Measurements from ENCODE around the gene PIP4K2A.

The PIP4K2A gene

GRCh38 chr10:22646388-22646853 lies 68.0 kb downstream of the PIP4K2A start:
- H3K9me3 ChIP-seq (replicated peaks; ENCODE audit: low read length), result no peaks in the 10 kb centered on the region
- no peak overlapping the region for H3K9ac ChIP-seq (ENCODE audit: low read depth, low read length)
- H3K4me3 ChIP-seq (ENCODE audit: low read length), result no peak overlapping the region
- no peak overlapping the region for H3K4me2 ChIP-seq (ENCODE audit: low read length)
- no peaks in the 10 kb centered on the region for H3K27me3 ChIP-seq (ENCODE audit: control insufficient read depth, insufficient read depth, low read length)
- no peaks in the 10 kb centered on the region for H3K36me3 ChIP-seq (ENCODE audit: insufficient read depth, low read length)
- peaks cover 18% of the 10 kb centered on the region for H3K4me1 ChIP-seq (ENCODE audit: control insufficient read depth, insufficient read depth, low read length)

- no peaks in the 10 kb centered on the region for H3K9me3 ChIP-seq (replicated peaks; ENCODE audit: low read length)
- no peak overlapping the region for H3K4me3 ChIP-seq (ENCODE audit: low read length)
- H3K4me1 ChIP-seq (ENCODE audit: control insufficient read depth, insufficient read depth, low read length), result peaks cover 16% of the 10 kb centered on the region
- no peaks in the 10 kb centered on the region for H3K36me3 ChIP-seq (ENCODE audit: insufficient read depth, low read length)
- no peaks in the 10 kb centered on the region for H3K27me3 ChIP-seq (ENCODE audit: control insufficient read depth, insufficient read depth, low read length)
- H3K4me2 ChIP-seq (ENCODE audit: low read length), result no peak overlapping the region
- no peak overlapping the region for H3K9ac ChIP-seq (ENCODE audit: low read depth, low read length)
Observed at GRCh38 chr10:22644222-22644621, 70.2 kb downstream of the PIP4K2A start.

GRCh38 chr10:22643775-22644174 lies 70.6 kb downstream of the PIP4K2A start:
- no peaks in the 10 kb centered on the region for H3K27me3 ChIP-seq (ENCODE audit: control insufficient read depth, insufficient read depth, low read length)
- H3K4me2 ChIP-seq (ENCODE audit: low read length), result no peak overlapping the region
- H3K9me3 ChIP-seq (replicated peaks; ENCODE audit: low read length), result no peaks in the 10 kb centered on the region
- peaks cover 18% of the 10 kb centered on the region for H3K4me1 ChIP-seq (ENCODE audit: control insufficient read depth, insufficient read depth, low read length)
- no peak overlapping the region for H3K9ac ChIP-seq (ENCODE audit: low read depth, low read length)
- no peak overlapping the region for H3K4me3 ChIP-seq (ENCODE audit: low read length)
- no peaks in the 10 kb centered on the region for H3K36me3 ChIP-seq (ENCODE audit: insufficient read depth, low read length)

GRCh38 chr10:22643116-22643515 lies 71.3 kb downstream of the PIP4K2A start:
- Histone ChIP-seq H3K4me3 (ENCODE audit: low read length) (no peak overlapping the region), H3K4me2 (ENCODE audit: low read length) (no peak overlapping the region), H3K36me3 (ENCODE audit: insufficient read depth, low read length) (no peaks in the 10 kb centered on the region), H3K4me1 (ENCODE audit: control insufficient read depth, insufficient read depth, low read length) (peaks cover 11% of the 10 kb centered on the region), H3K27me3 (ENCODE audit: control insufficient read depth, insufficient read depth, low read length) (no peaks in the 10 kb centered on the region), H3K9me3 (replicated peaks; ENCODE audit: low read length) (no peaks in the 10 kb centered on the region), H3K9ac (ENCODE audit: low read depth, low read length) (no peak overlapping the region)

- Histone ChIP-seq H3K9me3 (replicated peaks; ENCODE audit: low read length) (no peaks in the 10 kb centered on the region), H3K4me1 (ENCODE audit: control insufficient read depth, insufficient read depth, low read length) (peaks cover 4% of the 10 kb centered on the region), H3K27me3 (ENCODE audit: control insufficient read depth, insufficient read depth, low read length) (no peaks in the 10 kb centered on the region), H3K36me3 (ENCODE audit: insufficient read depth, low read length) (no peaks in the 10 kb centered on the region), H3K9ac (ENCODE audit: low read depth, low read length) (no peak overlapping the region), H3K4me2 (ENCODE audit: low read length) (no peak overlapping the region), H3K4me3 (ENCODE audit: low read length) (no peak overlapping the region)
Observed at GRCh38 chr10:22641743-22642142, 72.6 kb downstream of the PIP4K2A start.

GRCh38 chr10:22640359-22640758 lies 74.0 kb downstream of the PIP4K2A start:
- H3K4me3 ChIP-seq (ENCODE audit: low read length), result no peak overlapping the region
- peaks cover 4% of the 10 kb centered on the region for H3K4me1 ChIP-seq (ENCODE audit: control insufficient read depth, insufficient read depth, low read length)

GRCh38 chr10:22638863-22639262 lies 75.5 kb downstream of the PIP4K2A start:
- Histone ChIP-seq H3K9ac (ENCODE audit: low read depth, low read length) (no peak overlapping the region), H3K27me3 (ENCODE audit: control insufficient read depth, insufficient read depth, low read length) (no peaks in the 10 kb centered on the region), H3K4me2 (ENCODE audit: low read length) (no peak overlapping the region), H3K4me1 (ENCODE audit: control insufficient read depth, insufficient read depth, low read length) (peaks cover 4% of the 10 kb centered on the region), H3K36me3 (ENCODE audit: insufficient read depth, low read length) (no peaks in the 10 kb centered on the region), H3K9me3 (replicated peaks; ENCODE audit: low read length) (no peaks in the 10 kb centered on the region), H3K4me3 (ENCODE audit: low read length) (no peak overlapping the region)

More at GRCh38 chr10:22640359-22640758, 74.0 kb downstream of the PIP4K2A start:
- H3K9me3 ChIP-seq (replicated peaks; ENCODE audit: low read length), result no peaks in the 10 kb centered on the region
- H3K27me3 ChIP-seq (ENCODE audit: control insufficient read depth, insufficient read depth, low read length), result no peaks in the 10 kb centered on the region
- H3K4me2 ChIP-seq (ENCODE audit: low read length), result no peak overlapping the region
- H3K9ac ChIP-seq (ENCODE audit: low read depth, low read length), result no peak overlapping the region
- H3K36me3 ChIP-seq (ENCODE audit: insufficient read depth, low read length), result no peaks in the 10 kb centered on the region

GRCh38 chr10:22637491-22637890 lies 76.9 kb downstream of the PIP4K2A start:
- Histone ChIP-seq H3K4me1 (ENCODE audit: control insufficient read depth, insufficient read depth, low read length) (peaks cover 4% of the 10 kb centered on the region), H3K9ac (ENCODE audit: low read depth, low read length) (no peak overlapping the region), H3K36me3 (ENCODE audit: insufficient read depth, low read length) (no peaks in the 10 kb centered on the region), H3K27me3 (ENCODE audit: control insufficient read depth, insufficient read depth, low read length) (no peaks in the 10 kb centered on the region), H3K4me3 (ENCODE audit: low read length) (no peak overlapping the region), H3K9me3 (replicated peaks; ENCODE audit: low read length) (no peaks in the 10 kb centered on the region), H3K4me2 (ENCODE audit: low read length) (no peak overlapping the region)

- Histone ChIP-seq H3K9me3 (replicated peaks; ENCODE audit: low read length) (no peaks in the 10 kb centered on the region), H3K27me3 (ENCODE audit: control insufficient read depth, insufficient read depth, low read length) (no peaks in the 10 kb centered on the region), H3K9ac (ENCODE audit: low read depth, low read length) (no peak overlapping the region), H3K4me1 (ENCODE audit: control insufficient read depth, insufficient read depth, low read length) (peaks cover 4% of the 10 kb centered on the region), H3K4me2 (ENCODE audit: low read length) (no peak overlapping the region), H3K4me3 (ENCODE audit: low read length) (no peak overlapping the region), H3K36me3 (ENCODE audit: insufficient read depth, low read length) (no peaks in the 10 kb centered on the region)
Observed at GRCh38 chr10:22635650-22636049, 78.7 kb downstream of the PIP4K2A start.

- H3K4me3 ChIP-seq (ENCODE audit: low read length), result no peak overlapping the region
- no peaks in the 10 kb centered on the region for H3K36me3 ChIP-seq (ENCODE audit: insufficient read depth, low read length)
- H3K9ac ChIP-seq (ENCODE audit: low read depth, low read length), result no peak overlapping the region
- no peaks in the 10 kb centered on the region for H3K27me3 ChIP-seq (ENCODE audit: control insufficient read depth, insufficient read depth, low read length)
- H3K4me1 ChIP-seq (ENCODE audit: control insufficient read depth, insufficient read depth, low read length), result peaks cover 12% of the 10 kb centered on the region
- no peaks in the 10 kb centered on the region for H3K9me3 ChIP-seq (replicated peaks; ENCODE audit: low read length)
- no peak overlapping the region for H3K4me2 ChIP-seq (ENCODE audit: low read length)
Observed at GRCh38 chr10:22634606-22635459, 79.5 kb downstream of the PIP4K2A start.

GRCh38 chr10:22634093-22634492 lies 80.3 kb downstream of the PIP4K2A start:
- peaks cover 15% of the 10 kb centered on the region for H3K4me1 ChIP-seq (ENCODE audit: control insufficient read depth, insufficient read depth, low read length)
- no peaks in the 10 kb centered on the region for H3K36me3 ChIP-seq (ENCODE audit: insufficient read depth, low read length)
- no peak overlapping the region for H3K9ac ChIP-seq (ENCODE audit: low read depth, low read length)
- H3K4me3 ChIP-seq (ENCODE audit: low read length), result no peak overlapping the region
- no peaks in the 10 kb centered on the region for H3K9me3 ChIP-seq (replicated peaks; ENCODE audit: low read length)
- no peak overlapping the region for H3K4me2 ChIP-seq (ENCODE audit: low read length)
- no peaks in the 10 kb centered on the region for H3K27me3 ChIP-seq (ENCODE audit: control insufficient read depth, insufficient read depth, low read length)

GRCh38 chr10:22633528-22633927 lies 80.8 kb downstream of the PIP4K2A start:
- Histone ChIP-seq H3K9me3 (replicated peaks; ENCODE audit: low read length) (no peaks in the 10 kb centered on the region), H3K4me1 (ENCODE audit: control insufficient read depth, insufficient read depth, low read length) (peaks cover 16% of the 10 kb centered on the region), H3K4me3 (ENCODE audit: low read length) (no peak overlapping the region), H3K27me3 (ENCODE audit: control insufficient read depth, insufficient read depth, low read length) (no peaks in the 10 kb centered on the region), H3K4me2 (ENCODE audit: low read length) (no peak overlapping the region), H3K36me3 (ENCODE audit: insufficient read depth, low read length) (no peaks in the 10 kb centered on the region), H3K9ac (ENCODE audit: low read depth, low read length) (no peak overlapping the region)

All from skeletal muscle satellite cell (primary cell).